Transverse colon (tissue), 3 donors: Measurements from ENCODE around the gene RALGPS1.

ENCODE experiments used
- EP300 ChIP-seq: sonication (generic); formaldehyde crosslinking; IDR thresholded peaks from one replicate; pipeline ENCODE4 v1.6.1; 2017; ENCODE audit warnings: antibody characterized with exemption, low read depth
- POLR2A ChIP-seq: fragments of 450-650 bp; IDR thresholded peaks from one replicate; pipeline ENCODE4 v1.6.1; 2016; ENCODE audit warnings: antibody characterized with exemption, mild to moderate bottlenecking, moderate library complexity
- TF ChIP-seq, protein P1 (sequence below), 5 experiments: fragments of 200-600 bp in 3 of 5; fragments of 450-650 bp in 2 of 5; sonication (generic) in 3 of 5; IDR thresholded peaks; 1 replicate in 2 of 5; 2 replicates in 3 of 5; pipeline ENCODE4 v1.5.1; 2016 to 2017; ENCODE audit warnings: antibody characterized with exemption in 5 of 5, inconsistent platforms in 3 of 5, mild to moderate bottlenecking in 2 of 5, moderate library complexity in 1 of 5

DNA sequence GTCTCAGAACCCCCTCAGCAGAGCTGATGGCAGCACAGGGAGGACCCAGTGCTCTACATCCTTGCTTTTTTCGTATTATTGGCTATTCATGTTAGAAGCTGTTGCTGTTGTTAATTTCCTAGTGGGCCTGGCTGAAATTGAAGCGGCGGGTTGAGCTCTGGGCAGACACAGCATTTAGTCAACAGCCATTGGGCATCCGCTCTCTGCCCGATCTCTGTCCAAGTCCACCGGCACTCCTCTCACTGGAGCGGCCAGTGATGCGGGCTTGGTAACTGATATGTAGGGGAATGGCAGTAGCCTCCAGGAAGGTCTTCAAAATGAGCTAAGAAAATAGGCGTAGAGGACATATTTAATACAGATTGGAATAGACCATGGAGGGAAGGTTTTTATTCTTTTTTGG, 348.7 kb downstream of the RALGPS1 start:
- TF ChIP-seq, protein P1, sequence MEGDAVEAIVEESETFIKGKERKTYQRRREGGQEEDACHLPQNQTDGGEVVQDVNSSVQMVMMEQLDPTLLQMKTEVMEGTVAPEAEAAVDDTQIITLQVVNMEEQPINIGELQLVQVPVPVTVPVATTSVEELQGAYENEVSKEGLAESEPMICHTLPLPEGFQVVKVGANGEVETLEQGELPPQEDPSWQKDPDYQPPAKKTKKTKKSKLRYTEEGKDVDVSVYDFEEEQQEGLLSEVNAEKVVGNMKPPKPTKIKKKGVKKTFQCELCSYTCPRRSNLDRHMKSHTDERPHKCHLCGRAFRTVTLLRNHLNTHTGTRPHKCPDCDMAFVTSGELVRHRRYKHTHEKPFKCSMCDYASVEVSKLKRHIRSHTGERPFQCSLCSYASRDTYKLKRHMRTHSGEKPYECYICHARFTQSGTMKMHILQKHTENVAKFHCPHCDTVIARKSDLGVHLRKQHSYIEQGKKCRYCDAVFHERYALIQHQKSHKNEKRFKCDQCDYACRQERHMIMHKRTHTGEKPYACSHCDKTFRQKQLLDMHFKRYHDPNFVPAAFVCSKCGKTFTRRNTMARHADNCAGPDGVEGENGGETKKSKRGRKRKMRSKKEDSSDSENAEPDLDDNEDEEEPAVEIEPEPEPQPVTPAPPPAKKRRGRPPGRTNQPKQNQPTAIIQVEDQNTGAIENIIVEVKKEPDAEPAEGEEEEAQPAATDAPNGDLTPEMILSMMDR (IDR thresholded peaks at IDR 0.05) = no peak
- no peak for TF ChIP-seq POLR2A
- TF ChIP-seq EP300 = no peak
